Right lobe of liver (tissue), 4 donors: Measurements from ENCODE around the gene AADACL4.

Experiments
- POLR2A ChIP-seq: fragments of 450-650 bp; IDR thresholded peaks from one replicate; pipeline ENCODE4 v1.6.1; 2017; ENCODE audit warnings: antibody characterized with exemption, mild to moderate bottlenecking
- TF ChIP-seq, protein P1 (sequence below), 4 donors: fragments of 200-600 bp in 3 of 4; fragments of 450-650 bp in 1 of 4; IDR thresholded peaks; one replicate each; pipeline versions ENCODE4 v1.5.1 to v1.8.0; 2016 to 2022; ENCODE audit warnings: antibody characterized with exemption in 4 of 4, mild to moderate bottlenecking in 2 of 4
- donor health status: DM: no; HTN: no; CAD: no.
- donor health status: DM: no; HTN: no; CAD: no.
- donor health status: DM: no; HTN: yes; CAD: no.

DNA sequence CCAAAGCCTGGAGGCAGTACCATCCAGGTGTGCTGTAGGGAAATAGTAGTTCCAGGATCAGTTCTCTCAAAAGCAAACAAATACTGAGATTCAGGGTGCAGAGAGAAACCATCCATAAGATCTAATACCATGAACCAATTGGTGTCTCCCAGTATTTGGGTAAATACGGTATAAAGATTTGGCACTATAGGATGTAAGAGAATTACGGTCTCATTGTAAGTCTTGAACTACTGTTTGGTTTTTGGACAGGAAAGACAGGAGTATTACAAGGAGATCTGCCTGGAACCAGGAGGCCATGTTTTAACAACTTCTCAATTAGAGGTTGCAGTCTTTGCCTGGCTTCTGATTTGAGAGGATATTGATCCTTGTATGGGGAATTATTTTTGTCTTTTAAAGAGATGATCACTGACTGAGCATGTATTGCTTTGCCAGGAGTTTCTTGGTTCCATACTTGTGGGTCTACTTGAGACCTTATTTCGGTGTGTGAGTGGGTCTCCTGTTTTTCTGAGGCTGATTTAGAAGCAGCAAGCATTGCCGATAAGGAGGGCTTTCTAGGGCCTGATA is 10.2 kb downstream of the AADACL4 start:
- TF ChIP-seq, protein P1, sequence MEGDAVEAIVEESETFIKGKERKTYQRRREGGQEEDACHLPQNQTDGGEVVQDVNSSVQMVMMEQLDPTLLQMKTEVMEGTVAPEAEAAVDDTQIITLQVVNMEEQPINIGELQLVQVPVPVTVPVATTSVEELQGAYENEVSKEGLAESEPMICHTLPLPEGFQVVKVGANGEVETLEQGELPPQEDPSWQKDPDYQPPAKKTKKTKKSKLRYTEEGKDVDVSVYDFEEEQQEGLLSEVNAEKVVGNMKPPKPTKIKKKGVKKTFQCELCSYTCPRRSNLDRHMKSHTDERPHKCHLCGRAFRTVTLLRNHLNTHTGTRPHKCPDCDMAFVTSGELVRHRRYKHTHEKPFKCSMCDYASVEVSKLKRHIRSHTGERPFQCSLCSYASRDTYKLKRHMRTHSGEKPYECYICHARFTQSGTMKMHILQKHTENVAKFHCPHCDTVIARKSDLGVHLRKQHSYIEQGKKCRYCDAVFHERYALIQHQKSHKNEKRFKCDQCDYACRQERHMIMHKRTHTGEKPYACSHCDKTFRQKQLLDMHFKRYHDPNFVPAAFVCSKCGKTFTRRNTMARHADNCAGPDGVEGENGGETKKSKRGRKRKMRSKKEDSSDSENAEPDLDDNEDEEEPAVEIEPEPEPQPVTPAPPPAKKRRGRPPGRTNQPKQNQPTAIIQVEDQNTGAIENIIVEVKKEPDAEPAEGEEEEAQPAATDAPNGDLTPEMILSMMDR (IDR thresholded peaks at IDR 0.05): no peak
- TF ChIP-seq POLR2A: no peak
